ENCODE data around the gene DPEP3. TPM values are rescaled to one million over a fixed set of nuclear protein-coding genes. Genes with fewer than 3 reads are reported as not detected.
"Not testable (repeated sequence)": the region's sequence is repeated elsewhere in the genome, so short reads cannot be mapped to it uniquely, and the experiment has no call there.

Gene DPEP3, protein sequence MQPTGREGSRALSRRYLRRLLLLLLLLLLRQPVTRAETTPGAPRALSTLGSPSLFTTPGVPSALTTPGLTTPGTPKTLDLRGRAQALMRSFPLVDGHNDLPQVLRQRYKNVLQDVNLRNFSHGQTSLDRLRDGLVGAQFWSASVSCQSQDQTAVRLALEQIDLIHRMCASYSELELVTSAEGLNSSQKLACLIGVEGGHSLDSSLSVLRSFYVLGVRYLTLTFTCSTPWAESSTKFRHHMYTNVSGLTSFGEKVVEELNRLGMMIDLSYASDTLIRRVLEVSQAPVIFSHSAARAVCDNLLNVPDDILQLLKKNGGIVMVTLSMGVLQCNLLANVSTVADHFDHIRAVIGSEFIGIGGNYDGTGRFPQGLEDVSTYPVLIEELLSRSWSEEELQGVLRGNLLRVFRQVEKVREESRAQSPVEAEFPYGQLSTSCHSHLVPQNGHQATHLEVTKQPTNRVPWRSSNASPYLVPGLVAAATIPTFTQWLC
- 0.14 TPM in 1 of 2 replicates, not detected in the other for total RNA-seq

DNA sequence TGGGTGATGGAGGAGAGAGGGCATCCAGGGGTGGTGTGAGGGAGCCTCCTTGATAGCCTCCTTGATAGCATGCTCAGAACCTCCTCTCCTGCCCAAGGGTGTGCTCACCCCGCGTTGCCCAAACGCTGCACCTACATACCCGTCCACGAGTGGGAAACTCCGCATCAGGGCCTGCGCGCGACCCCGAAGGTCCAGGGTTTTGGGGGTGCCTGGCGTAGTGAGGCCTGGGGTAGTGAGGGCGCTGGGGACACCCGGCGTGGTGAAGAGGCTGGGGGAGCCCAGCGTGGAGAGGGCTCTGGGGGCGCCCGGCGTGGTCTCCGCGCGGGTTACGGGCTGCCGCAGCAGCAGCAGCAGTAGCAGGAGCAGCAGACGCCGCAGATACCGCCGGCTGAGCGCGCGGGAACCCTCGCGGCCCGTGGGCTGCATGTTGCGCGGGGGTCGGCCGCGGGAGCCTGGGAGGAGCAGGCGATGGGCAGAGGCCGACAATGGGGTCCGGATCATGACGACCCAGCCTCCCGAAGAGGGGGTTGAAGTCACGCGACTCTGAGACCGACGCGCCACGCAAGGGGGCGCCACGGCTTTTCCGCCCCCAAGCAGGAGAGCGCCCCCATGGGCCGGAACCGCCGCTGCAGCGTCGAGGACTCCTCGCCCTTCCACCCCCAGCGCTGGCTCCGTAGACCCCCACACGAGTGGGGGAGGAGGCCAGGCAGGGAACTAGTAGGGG, at the start of gene DPEP3:
TSS of gene DPEP3 (minus strand) at position 545 of the 724 bp plus-strand sequence. CDS start at position 426, 119 bp downstream.
- intact Hi-C loops (cut with micrococcal nuclease) = loop anchor here (5.0 kb wide), 1 partner anchor 42 kb away; the partner anchor contains the start of genes DDX28 and DUS2

DNA sequence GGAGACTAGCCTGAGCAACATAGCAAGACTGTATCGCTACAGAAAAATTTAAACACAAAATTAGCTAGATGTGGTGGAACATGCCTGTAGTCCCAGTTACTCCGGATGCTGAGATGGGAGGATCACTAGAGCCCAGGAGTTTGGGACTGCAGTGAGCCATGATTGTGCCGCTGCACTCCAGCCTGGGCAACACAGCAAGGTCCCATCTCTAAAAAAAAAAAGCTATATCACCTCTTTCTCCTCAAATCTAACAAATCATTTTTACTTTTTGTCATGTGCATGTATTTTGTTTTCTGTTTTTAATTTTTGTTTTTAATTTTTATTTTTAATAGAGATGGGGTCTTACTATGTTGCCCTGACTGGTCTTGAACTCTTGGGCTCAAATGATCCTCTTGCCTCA, 48.7 kb upstream of the DPEP3 start:
- intact Hi-C loops (cut with micrococcal nuclease) = no loop called here

DNA sequence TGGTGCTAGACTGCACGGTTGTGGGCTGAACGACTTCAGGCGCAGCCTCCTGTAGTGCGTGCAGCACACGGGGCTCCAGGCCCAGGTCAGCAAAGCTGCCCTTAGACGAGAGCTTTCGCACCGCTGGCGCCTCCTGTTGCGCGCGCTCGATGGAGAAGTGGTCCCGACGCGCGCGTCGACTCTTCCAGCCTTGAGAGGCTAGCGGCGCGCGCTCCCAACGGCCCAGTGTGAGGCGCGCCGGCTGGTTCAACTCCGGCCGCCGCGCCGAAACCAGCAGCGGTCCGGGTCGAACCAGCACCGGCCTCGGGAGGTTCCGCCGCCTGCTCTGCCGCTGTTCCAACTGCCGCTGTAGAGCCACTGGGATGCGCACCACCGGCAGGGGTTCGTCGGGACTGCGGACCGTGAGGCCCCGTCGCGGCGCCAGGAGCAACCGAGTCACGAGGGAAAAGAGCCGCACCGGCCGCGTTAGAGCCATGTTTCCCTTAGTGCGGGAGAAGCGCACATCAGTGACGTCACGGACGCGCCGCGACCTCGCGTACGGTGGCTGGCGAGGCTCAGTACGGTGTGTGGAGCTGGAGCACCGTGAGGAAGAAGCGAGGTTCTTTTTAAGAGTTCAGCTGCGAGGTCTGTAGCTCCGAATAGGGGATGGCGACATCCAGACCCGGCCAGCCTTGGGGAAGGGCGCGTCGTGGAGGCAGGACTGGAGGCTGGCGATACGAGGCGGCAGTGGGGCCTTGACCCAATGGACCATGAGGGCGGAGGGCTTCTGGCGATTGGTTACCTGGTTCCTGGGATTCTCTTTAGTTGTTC, 42.6 kb upstream of the DPEP3 start, which contains the start of the genes DDX28 and DUS2:
TSS of gene DDX28 (minus strand) at position 505 of the 810 bp plus-strand sequence. CDS start at position 475, 30 bp downstream.
TSS of gene DUS2 (plus strand) at position 557 of the 810 bp plus-strand sequence. CDS start 14,740 bp downstream, outside the sequence.
- intact Hi-C loops (cut with micrococcal nuclease) = loop anchor here (1.0 to 5.0 kb wide), 5 partner anchors 30 to 356 kb away; partner anchors contain the start of genes C16orf86, DPEP3, ENKD1 and RANBP10

DNA sequence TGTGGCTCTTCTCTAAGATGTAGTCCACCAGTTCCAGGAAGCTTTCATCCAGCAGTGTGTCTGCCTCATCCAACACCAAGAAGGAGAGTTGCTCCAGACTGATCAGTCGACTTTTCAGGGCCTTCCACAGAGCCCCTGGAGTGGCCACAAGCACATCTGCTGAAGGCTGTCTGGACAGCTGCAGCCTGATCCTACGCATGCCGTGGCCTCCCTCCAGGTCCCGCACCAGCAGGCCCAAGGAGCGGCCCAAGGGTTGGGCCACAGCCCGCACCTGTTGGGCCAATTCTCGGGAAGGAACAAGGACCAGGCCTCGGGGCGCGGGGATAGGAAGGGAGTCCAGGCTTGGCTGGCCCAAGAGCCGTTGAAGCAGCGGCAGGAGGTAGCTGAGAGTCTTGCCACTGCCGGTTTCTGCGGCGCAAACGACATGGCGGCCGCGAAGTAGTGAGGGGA, 42.0 kb upstream of the DPEP3 start:
- intact Hi-C loops (cut with micrococcal nuclease) = loop anchor here (2.0 to 5.0 kb wide), 3 partner anchors 40 to 356 kb away; partner anchors contain the start of genes C16orf86, DPEP3, ENKD1 and SLC12A4

DNA sequence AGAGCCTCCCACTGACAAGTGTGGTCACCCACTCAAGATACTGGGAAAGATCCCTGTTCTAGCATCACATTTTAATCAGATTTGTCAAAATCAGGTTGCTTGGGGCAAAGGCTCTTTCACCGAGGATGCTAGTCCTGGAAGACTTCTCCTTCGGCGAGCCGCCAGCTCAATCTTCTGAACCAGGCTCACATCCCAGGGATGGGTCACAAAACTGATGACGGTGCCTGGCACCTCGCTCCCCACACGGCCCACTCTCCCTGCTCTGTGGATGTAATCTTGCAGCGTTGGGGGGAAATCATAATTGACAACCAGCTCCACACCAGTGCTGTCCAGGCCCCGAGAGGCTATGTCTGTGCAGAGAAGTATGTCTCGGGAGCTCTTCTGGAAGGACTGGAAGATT, 41.2 kb upstream of the DPEP3 start:
- intact Hi-C loops (cut with micrococcal nuclease) = loop anchor here (5.0 kb wide), 1 partner anchor 39 kb away; the partner anchor contains the start of gene DPEP3

DNA sequence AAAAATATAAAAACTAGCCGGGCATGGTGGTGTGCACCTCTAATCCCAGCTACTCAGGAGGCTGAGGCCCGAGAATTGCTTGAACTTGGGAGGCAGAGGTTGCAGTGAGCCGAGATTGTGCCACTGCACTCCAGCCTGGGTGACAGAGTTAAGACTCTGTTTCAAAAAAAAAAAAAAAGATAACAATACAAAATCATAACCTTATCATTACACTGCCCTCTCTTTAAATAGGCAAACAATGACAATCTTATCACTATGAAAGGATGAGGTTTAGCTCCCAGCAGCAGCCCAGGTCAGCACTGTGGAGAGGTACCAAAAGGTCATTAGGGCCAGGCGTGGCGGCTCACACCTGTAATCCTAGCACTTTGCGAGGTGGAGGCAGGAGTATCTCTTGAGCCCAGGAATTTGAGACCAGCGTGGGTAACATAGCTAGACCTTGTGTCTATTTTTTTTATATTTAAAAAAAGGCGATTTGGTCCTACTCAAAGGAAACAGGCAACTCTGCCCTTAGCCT, 38.9 kb upstream of the DPEP3 start:
- intact Hi-C loops (cut with micrococcal nuclease) = no loop called here

DNA sequence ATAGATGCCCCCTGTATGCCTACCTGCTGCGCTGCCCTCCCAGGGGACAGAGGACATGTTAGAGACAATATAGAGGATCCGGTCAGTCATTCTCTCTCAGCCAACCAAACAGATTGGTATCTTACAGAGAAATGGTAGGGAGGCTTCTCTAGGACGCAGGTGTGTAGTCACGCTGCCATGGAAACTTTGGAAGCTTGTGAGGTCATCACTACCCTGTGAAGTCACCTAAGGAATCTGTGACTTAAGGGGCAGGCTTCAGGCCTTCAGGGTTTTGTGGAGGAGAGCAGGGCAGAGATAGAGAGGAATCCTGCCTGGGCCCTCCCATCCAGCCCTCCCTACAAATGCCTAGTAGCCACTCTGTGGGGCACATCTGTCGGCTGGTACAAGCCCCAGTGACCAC, 35.4 kb upstream of the DPEP3 start, which contains the start of gene DPEP2NB:
TSS of gene DPEP2NB (minus strand) at position 231 of the 400 bp plus-strand sequence. CDS start at position 90, 141 bp downstream.
- intact Hi-C loops (cut with micrococcal nuclease) = no loop called here

DNA sequence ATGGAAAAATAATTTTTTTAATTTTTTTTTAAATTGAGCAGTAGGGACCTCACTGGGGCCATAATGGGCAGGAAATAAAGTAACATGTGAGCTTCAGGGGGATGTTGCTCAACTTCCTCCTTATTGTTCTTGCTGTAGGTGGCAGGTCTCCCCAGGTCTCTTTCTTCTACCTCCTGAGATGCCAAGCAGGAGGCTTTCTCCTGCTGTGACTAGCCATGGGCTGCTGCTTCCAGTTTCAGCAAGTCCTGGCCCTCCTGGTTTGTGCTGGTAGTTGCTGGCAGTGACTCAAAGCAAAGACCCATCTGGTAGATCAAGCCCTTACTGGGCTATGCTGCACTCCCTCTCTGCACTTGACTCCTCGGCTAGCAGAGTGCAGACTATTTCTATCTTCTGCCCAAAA, 33.1 kb upstream of the DPEP3 start:
- intact Hi-C loops (cut with micrococcal nuclease) = no loop called here

DNA sequence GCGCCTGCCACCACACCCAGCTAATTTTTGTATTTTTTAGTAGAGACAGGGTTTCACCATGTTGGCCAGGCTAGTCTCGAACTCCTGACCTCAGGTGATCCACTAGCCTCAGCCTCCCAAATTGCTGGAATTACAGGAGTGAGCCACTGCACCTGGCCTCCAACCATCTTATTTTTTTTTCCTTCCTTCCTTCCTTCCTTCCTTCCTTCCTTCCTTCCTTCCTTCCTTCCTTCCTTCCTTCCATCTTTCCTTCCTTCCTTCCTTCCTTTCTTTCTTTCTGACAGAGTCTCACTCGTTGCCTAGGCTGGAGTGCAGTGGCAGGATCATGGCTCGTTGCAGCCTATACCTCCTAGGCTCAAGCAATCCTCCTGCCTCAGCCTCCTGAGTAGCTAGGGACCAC, 29.6 kb upstream of the DPEP3 start:
- intact Hi-C loops (cut with micrococcal nuclease) = not testable (repeated sequence)

DNA sequence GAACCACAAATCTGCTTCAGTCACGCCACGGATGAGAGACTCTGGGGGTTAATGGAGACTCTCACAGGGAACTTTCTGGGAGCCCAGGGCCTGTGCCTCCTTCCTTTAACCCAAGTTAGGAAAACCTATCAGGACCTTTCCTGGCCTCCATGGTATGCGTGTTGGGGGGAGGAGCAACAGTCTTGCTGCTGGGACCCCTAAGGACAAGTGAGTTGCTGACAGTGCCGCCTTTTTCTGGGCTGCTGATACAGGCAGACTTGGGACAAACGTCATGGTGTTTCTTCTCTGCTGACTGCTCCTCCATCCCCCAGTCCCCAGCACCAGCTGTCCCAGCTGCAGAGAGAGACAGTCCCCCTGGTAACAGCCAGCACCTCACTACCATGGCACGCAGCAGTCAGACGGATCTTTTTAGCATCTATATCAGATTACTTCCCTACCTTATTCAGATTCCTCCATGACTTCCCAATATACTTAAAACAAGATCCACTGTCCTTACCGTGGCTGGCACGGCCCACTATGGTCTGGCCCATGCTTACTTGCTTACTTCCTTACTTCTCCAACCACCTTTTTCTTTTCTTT, 28.9 kb upstream of the DPEP3 start:
- intact Hi-C loops (cut with micrococcal nuclease) = no loop called here

DNA sequence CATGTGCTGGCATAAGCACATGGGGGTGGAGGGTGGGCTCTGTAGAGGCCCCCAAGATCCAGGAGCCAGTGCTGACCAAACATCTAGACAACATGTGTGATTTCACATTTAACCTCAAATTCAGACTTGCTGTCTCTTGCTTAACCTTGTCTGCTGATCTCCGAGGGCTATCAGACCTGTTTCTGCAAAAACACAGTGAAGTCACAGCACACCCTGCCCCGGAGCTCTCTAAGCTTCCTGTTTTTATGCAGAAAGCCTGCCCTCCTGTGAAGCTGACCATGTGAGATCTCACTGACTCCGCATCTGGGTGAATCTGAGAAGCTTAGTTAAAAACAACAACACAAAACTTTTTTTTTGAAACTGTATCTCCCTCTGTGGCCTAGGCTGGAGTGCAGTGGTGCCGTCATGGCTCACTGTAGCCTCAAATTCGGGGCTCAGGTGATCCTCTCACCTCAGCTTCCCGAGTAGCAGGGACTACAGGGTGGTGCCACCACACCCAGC, 25.5 kb upstream of the DPEP3 start:
- intact Hi-C loops (cut with micrococcal nuclease) = no loop called here

DNA sequence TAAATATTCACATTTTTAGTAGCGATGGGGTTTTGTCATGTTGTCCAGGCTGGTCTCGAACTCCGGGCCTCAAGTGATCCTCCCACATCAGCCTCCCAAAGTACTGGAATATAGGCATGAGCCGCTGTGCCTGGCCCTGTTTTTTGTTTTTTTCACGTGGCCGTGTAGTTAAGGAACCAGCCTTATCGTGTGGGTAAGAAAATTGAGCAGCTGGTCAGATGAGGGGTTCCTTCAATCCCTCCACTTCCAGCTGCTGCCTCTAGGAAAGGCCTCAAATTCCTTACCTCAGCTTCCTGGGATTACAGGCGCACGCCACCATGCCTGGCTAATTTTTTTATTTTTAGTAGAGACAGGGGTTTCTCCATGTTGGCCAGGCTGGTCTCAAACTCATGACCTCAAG, 24.9 kb upstream of the DPEP3 start:
- intact Hi-C loops (cut with micrococcal nuclease) = no loop called here

DNA sequence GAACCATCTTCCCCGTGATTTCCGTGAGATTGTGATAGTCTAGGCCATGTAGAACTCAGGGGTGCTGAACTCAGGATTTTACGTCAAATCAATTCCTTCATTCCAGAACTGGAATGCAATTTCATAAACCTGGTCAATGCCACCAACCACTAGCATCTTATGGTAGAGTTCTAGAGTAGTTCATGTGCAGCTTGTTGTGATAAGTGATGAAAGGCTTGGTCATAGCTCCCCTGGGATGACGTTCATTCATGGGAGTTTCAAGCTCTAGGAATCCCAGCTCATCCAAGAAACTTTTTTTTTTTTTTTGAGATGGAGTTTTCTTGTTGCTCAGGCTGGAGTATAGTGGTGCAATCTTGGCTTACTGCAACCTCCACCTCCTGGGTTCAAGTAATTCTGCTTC, 22.7 kb upstream of the DPEP3 start:
- intact Hi-C loops (cut with micrococcal nuclease) = no loop called here

DNA sequence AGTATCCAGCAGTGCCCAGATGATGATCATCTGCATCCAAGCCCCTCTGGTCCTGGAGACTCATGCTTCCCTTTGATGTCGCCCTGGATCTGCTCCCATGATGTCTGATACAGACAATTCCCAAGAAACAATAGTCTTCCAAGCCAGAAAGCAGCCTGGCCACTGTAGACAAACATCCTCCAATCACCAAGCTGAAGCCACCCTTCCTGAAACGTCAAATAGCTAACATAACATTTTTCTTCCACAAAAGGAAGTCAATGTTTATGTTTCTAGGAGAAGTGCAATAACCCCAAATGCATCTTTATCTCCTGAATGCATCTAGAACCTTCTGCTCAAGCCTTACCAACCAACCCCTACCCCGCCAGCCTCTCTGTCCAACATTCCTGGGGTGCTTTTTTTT, 20.2 kb upstream of the DPEP3 start:
- intact Hi-C loops (cut with micrococcal nuclease) = no loop called here

DNA sequence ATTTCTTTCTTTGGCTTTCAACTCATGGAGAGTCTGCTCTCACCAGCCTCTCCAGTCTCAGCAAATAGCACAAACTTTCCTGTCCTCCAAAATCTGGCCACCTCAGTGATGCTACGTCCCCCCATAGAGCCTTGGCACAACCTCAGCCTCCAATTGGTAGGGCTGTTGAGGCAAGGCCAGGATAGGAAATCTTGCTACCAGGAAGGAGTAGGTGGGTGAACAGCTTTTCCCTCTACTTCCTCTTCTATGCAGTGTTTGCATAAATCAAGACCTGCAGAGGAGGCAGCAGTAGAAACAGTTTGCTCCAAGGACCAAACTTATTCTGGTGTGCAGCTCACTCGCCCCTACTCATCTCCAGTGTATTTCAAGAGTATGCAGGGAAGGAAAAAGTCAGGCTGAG, 19.7 kb upstream of the DPEP3 start:
- intact Hi-C loops (cut with micrococcal nuclease) = loop anchor here (10.0 kb wide), 1 partner anchor 1135 kb away; the partner anchor contains the start of genes CHTF8 and UTP4

DNA sequence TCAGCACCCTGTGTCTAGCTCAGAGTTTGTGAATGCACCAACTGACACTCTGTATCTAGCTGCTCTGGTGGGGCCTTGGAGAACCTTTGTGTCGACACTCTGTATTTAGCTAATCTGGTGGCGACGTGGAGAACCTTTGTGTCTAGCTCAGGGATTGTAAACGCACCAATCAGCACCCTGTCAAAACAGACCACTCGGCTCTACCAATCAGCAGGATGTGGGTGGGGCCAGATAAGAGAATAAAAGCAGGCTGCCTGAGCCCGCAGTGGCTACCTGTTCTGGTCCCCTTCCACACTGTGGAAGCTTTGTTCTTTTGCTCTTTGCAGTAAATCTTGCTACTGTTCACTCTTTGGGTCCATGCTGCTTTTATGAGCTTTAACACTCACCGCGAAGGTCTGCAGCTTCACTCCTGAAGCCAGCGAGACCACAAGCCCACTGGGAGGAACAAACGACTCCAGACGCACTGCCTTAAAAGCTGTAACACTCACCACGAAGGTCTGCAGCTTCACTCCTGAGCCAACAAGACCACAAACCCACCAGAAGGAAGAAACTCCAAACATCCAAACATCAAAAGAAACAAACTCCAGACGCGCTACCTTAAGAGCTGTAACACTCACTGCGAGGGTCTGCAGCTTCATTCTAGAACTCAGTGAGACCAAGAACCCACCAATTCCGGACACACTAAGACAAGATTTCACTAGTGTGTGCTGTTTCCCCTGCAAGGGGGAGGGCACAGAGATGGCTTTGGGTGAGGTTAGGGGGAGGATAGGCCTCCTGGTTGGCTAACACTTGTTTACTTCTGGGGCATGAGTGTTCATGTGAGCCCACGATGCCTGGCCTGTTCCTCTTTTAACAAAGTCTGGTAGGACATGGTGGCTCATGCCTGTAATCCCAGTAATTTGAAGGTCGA, 18.7 kb upstream of the DPEP3 start, which contains the start of gene DPEP2:
TSS of gene DPEP2 (minus strand) at position 706 of the 910 bp plus-strand sequence. CDS start 6,272 bp downstream, outside the sequence.
- intact Hi-C loops (cut with micrococcal nuclease) = loop anchor here (10.0 kb wide), 1 partner anchor 1136 kb away; the partner anchor contains the start of genes CHTF8 and UTP4

DNA sequence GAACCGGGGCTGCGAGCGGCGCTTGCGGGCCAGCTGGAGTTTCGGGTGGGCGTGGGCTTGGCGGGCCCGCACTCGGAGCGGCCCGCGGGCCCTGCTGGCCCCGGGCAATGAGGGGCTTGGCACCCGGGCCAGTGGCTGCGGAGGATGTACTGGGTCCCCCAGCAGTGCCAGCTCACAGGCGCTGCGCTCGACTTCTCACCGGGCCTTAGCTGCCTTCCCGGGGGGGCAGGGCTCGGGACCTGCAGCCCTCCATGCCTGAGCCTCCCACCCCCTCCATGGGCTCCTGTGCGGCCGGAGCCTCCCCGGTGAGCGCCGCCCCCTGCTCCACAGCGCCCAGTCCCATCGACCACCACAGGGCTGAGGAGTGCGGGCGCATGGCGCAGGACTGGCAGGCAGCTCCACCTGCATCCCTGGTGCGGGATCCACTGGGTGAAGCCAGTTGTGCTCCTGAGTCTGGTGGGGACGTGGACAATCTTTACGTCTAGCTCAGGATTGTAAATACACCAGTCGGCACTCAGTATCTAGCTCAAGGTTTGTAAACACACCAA, 18.0 kb upstream of the DPEP3 start:
- intact Hi-C loops (cut with micrococcal nuclease) = loop anchor here (10.0 kb wide), 1 partner anchor 1136 kb away; the partner anchor contains the start of genes CHTF8 and UTP4

DNA sequence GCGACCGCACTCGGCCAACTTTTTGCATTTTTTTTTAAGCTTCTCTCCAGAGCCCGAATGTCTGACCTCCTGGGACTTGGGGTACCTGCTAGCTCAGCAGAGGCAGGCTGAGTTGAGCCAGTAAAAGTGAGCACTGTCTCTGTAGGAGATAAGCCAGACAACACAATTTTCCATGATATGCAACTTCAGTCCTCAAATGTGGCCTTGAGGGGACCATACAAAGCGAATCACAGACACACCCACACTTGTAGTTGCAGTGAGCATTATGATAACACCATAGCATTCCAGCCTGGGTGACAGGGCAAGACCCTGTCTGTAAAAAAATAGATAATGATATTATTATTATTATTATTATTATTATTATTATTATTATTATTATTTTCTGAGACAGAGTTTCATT, 16.4 kb upstream of the DPEP3 start:
- intact Hi-C loops (cut with micrococcal nuclease) = loop anchor here (10.0 kb wide), 1 partner anchor 1138 kb away; the partner anchor contains the start of genes CHTF8 and UTP4
